Activated CD8-positive, alpha-beta T cell treated with anti-CD3 and anti-CD28 coated beads, Interleukin-2, amount 10 ng/mL, durations not matched to agents 7 days and 5 days (primary cell): ENCODE measurements around the gene IFT27. TPM values are rescaled to one million over a fixed set of nuclear protein-coding genes. Genes with fewer than 3 reads are reported as not detected.

Experiments used
- ATAC-seq: fragments of 150-1000 bp; cut with Tn5 transposase; one replicate; pipeline ENCODE4 v1.10.0; 2021; ENCODE audit warnings: moderate library complexity
- CTCF ChIA-PET: fragments of 350-600 bp; sonication (Branson Sonifier 250); formaldehyde crosslinking; loops from one replicate; lab custom pipeline; 2021; ENCODE audit warnings: antibody characterized with exemption; lab: Charles Lee
- POLR2A ChIA-PET: fragments of 350-600 bp; sonication (Branson Sonifier 250); formaldehyde crosslinking; loops from one replicate; lab custom pipeline; 2021; ENCODE audit warnings: antibody characterized with exemption; lab: Charles Lee
- DNase-seq: peaks from one replicate; pipeline ENCODE4 v3.0.0-alpha.2; 2020
- H3K27ac Mint-ChIP-seq: one replicate; pipeline ENCODE4 v1.8.0; 2021; ENCODE audit warnings: mild to moderate bottlenecking, mixed read lengths
- H3K27me3 Mint-ChIP-seq: one replicate; pipeline ENCODE4 v1.8.0; 2021; ENCODE audit warnings: low read depth, mixed read lengths
- H3K36me3 Mint-ChIP-seq: one replicate; pipeline ENCODE4 v1.8.0; 2021; ENCODE audit warnings: low read depth, mixed read lengths
- H3K4me1 Mint-ChIP-seq: one replicate; pipeline ENCODE4 v1.8.0; 2021; ENCODE audit warnings: low read depth, mixed read lengths
- H3K4me3 Mint-ChIP-seq: one replicate; pipeline ENCODE4 v1.8.0; 2021; ENCODE audit warnings: mild to moderate bottlenecking, mixed read lengths
- H3K9me3 Mint-ChIP-seq: one replicate; pipeline ENCODE4 v1.8.0; 2022; ENCODE audit warnings: mixed read lengths; ENCODE audit not compliant: insufficient read depth
- total RNA-seq, 2 experiments: library from RNA; stranded (reverse); gene quantifications; one replicate each; pipeline ENCODE4 v1.2.3, GENCODE V29; 2021

Gene IFT27
- 10 to 100 TPM; 26.5 to 27.2 TPM for total RNA-seq

GRCh38 chr22:36775964-36776669 is at the start of gene IFT27:
Gene IFT27 (minus strand): TSS chr22:36776119. CDS start chr22:36775707, 412 bp downstream.
- peak; percentile 95 for ATAC-seq
- Mint-ChIP-seq H3K4me3 (peak within 1 kb of the TSS; percentile 80), H3K27me3 (no peaks in the 10 kb centered on the region), H3K9me3 (no peaks in the 10 kb centered on the region), H3K4me1 (peaks cover 31% of the 10 kb centered on the region), H3K27ac (peak within 1 kb of the TSS; percentile 91), H3K36me3 (no peaks in the 10 kb centered on the region)
- CTCF ChIA-PET = interaction anchor here (0.7 to 17.1 kb wide), 19 partner anchors 8 to 763 kb away, joined by 3 to 332 read pairs (median 4); partner anchors contain the start of genes FOXRED2, MPST, NCF4 and TST
- DNase-seq = peak; percentile 99
- POLR2A ChIA-PET = interaction anchor here (0.6 to 2.1 kb wide), 12 partner anchors 10 to 685 kb away, joined by 3 to 14 read pairs (median 4); partner anchors contain the start of genes KCTD17 and NCF4

- Mint-ChIP-seq H3K4me1 (peaks cover 16% of the 10 kb centered on the region), H3K9me3 (no peaks in the 10 kb centered on the region), H3K27ac (no peak overlapping the region), H3K36me3 (no peaks in the 10 kb centered on the region), H3K4me3 (no peak overlapping the region), H3K27me3 (peaks cover 26% of the 10 kb centered on the region)
- POLR2A ChIA-PET = no interaction called here
- DNase-seq = no peak
- CTCF ChIA-PET = no interaction called here
- no peak for ATAC-seq
Observed at GRCh38 chr22:36824655-36825054, 48.7 kb upstream of the IFT27 start.

GRCh38 chr22:36823186-36823839 is 47.4 kb upstream of the IFT27 start:
- Mint-ChIP-seq H3K27me3 (peaks cover 34% of the 10 kb centered on the region), H3K4me3 (no peak overlapping the region), H3K36me3 (no peaks in the 10 kb centered on the region), H3K27ac (no peak overlapping the region), H3K9me3 (no peaks in the 10 kb centered on the region), H3K4me1 (peaks cover 5% of the 10 kb centered on the region)
- DNase-seq (no peak), ATAC-seq (no peak)
- ChIA-PET CTCF (no interaction called here), POLR2A (no interaction called here)

- ATAC-seq (no peak), DNase-seq (no peak)
- H3K36me3 Mint-ChIP-seq = no peaks in the 10 kb centered on the region
- ChIA-PET CTCF (no interaction called here), POLR2A (no interaction called here)
- peaks cover 41% of the 10 kb centered on the region for H3K27me3 Mint-ChIP-seq
- no peak overlapping the region for H3K27ac Mint-ChIP-seq
- H3K4me1 Mint-ChIP-seq = peaks cover 6% of the 10 kb centered on the region
- no peaks in the 10 kb centered on the region for H3K9me3 Mint-ChIP-seq
- no peak overlapping the region for H3K4me3 Mint-ChIP-seq
Observed at GRCh38 chr22:36822581-36822980, 46.7 kb upstream of the IFT27 start.

GRCh38 chr22:36819112-36819511 is 43.2 kb upstream of the IFT27 start:
- ChIA-PET CTCF (no interaction called here), POLR2A (no interaction called here)
- no peak for ATAC-seq
- peaks cover 6% of the 10 kb centered on the region for H3K4me1 Mint-ChIP-seq
- no peak overlapping the region for H3K27ac Mint-ChIP-seq
- DNase-seq = no peak
- H3K36me3 Mint-ChIP-seq = no peaks in the 10 kb centered on the region
- H3K9me3 Mint-ChIP-seq = no peaks in the 10 kb centered on the region
- H3K27me3 Mint-ChIP-seq = peaks cover 57% of the 10 kb centered on the region
- H3K4me3 Mint-ChIP-seq = no peak overlapping the region

- DNase-seq = no peak
- Mint-ChIP-seq H3K9me3 (no peaks in the 10 kb centered on the region), H3K27ac (no peak overlapping the region), H3K36me3 (no peaks in the 10 kb centered on the region), H3K4me3 (no peak overlapping the region), H3K27me3 (peaks cover 66% of the 10 kb centered on the region), H3K4me1 (peaks cover 6% of the 10 kb centered on the region)
- ATAC-seq = no peak
- ChIA-PET POLR2A (no interaction called here), CTCF (interaction anchor here (0.7 kb wide), 1 partner anchor 38 kb away, joined by 3 read pairs; no protein-coding TSS in a partner anchor)
Observed at GRCh38 chr22:36818010-36818642, 42.2 kb upstream of the IFT27 start.

GRCh38 chr22:36817525-36817848 is 41.6 kb upstream of the IFT27 start:
- ChIA-PET CTCF (no interaction called here), POLR2A (no interaction called here)
- no peaks in the 10 kb centered on the region for H3K9me3 Mint-ChIP-seq
- H3K4me1 Mint-ChIP-seq = peaks cover 6% of the 10 kb centered on the region
- no peak overlapping the region for H3K4me3 Mint-ChIP-seq
- DNase-seq (no peak), ATAC-seq (no peak)
- no peak overlapping the region for H3K27ac Mint-ChIP-seq
- H3K27me3 Mint-ChIP-seq = peaks cover 72% of the 10 kb centered on the region
- H3K36me3 Mint-ChIP-seq = no peaks in the 10 kb centered on the region

- no peak within 1 kb of the TSS for H3K27ac Mint-ChIP-seq
- ChIA-PET POLR2A (no interaction called here), CTCF (no interaction called here)
- peaks cover 6% of the 10 kb centered on the region for H3K4me1 Mint-ChIP-seq
- H3K27me3 Mint-ChIP-seq = peaks cover 72% of the 10 kb centered on the region
- peak; percentile 28 for DNase-seq
- ATAC-seq = peak; percentile 37
- H3K36me3 Mint-ChIP-seq = no peaks in the 10 kb centered on the region
- H3K4me3 Mint-ChIP-seq = no peak within 1 kb of the TSS
- H3K9me3 Mint-ChIP-seq = no peaks in the 10 kb centered on the region
Observed at GRCh38 chr22:36816636-36817524, 41.0 kb upstream of the IFT27 start, which contains the start of gene PVALB. Gene PVALB (minus strand): TSS chr22:36817035. CDS start chr22:36817005, 30 bp downstream.

GRCh38 chr22:36816339-36816635 is 40.4 kb upstream of the IFT27 start:
- Mint-ChIP-seq H3K4me1 (peaks cover 6% of the 10 kb centered on the region), H3K9me3 (no peaks in the 10 kb centered on the region), H3K36me3 (no peaks in the 10 kb centered on the region), H3K27me3 (peaks cover 72% of the 10 kb centered on the region), H3K4me3 (no peak overlapping the region), H3K27ac (no peak overlapping the region)
- CTCF ChIA-PET = no interaction called here
- DNase-seq (no peak), ATAC-seq (no peak)
- POLR2A ChIA-PET = no interaction called here

GRCh38 chr22:36815558-36816338 is 39.8 kb upstream of the IFT27 start:
- Mint-ChIP-seq H3K9me3 (no peaks in the 10 kb centered on the region), H3K27me3 (peaks cover 68% of the 10 kb centered on the region), H3K4me1 (peaks cover 6% of the 10 kb centered on the region), H3K27ac (no peak overlapping the region), H3K36me3 (no peaks in the 10 kb centered on the region), H3K4me3 (no peak overlapping the region)
- ATAC-seq (no peak), DNase-seq (no peak)
- POLR2A ChIA-PET = no interaction called here
- CTCF ChIA-PET = no interaction called here

GRCh38 chr22:36814801-36815200 is 38.9 kb upstream of the IFT27 start:
- Mint-ChIP-seq H3K9me3 (no peaks in the 10 kb centered on the region), H3K27ac (no peak overlapping the region), H3K36me3 (no peaks in the 10 kb centered on the region), H3K4me3 (no peak overlapping the region), H3K27me3 (peaks cover 58% of the 10 kb centered on the region), H3K4me1 (peaks cover 10% of the 10 kb centered on the region)
- CTCF ChIA-PET = no interaction called here
- DNase-seq = no peak
- POLR2A ChIA-PET = no interaction called here
- ATAC-seq = no peak
